ENCODE measurements around the gene ATP1B3.
"Not testable (repeated sequence)": the region's sequence is repeated elsewhere in the genome, so short reads cannot be mapped to it uniquely, and the experiment has no call there.

Gene ATP1B3

GRCh38 chr3:141949972-141950371 lies 73.5 kb downstream of the ATP1B3 start:
- no peak for DNase-seq

GRCh38 chr3:141950572-141951493 lies 74.4 kb downstream of the ATP1B3 start:
- no peak for DNase-seq

DNA sequence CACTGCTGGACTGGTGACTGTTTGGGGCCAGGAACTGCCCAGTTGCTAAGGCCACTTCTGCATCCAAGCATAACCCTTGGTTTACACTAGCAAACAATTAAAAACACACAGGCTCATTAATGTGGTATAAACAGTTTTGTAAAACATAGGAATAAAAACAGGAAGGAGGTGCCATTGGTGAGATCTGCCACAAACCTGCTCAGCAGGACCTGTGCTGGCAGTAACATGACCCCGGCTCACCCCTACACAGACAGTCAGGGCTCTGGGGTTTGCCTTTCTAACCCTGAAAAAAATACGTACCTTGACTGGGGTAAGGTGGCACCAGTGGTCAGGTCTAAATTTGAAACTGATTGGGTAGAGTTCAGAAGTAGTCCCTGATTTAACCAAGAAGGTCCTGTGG lies 76.2 kb downstream of the ATP1B3 start:
- no peak for DNase-seq

- DNase-seq: no peak
Observed at GRCh38 chr3:141955175-141955574, 78.7 kb downstream of the ATP1B3 start.

DNA sequence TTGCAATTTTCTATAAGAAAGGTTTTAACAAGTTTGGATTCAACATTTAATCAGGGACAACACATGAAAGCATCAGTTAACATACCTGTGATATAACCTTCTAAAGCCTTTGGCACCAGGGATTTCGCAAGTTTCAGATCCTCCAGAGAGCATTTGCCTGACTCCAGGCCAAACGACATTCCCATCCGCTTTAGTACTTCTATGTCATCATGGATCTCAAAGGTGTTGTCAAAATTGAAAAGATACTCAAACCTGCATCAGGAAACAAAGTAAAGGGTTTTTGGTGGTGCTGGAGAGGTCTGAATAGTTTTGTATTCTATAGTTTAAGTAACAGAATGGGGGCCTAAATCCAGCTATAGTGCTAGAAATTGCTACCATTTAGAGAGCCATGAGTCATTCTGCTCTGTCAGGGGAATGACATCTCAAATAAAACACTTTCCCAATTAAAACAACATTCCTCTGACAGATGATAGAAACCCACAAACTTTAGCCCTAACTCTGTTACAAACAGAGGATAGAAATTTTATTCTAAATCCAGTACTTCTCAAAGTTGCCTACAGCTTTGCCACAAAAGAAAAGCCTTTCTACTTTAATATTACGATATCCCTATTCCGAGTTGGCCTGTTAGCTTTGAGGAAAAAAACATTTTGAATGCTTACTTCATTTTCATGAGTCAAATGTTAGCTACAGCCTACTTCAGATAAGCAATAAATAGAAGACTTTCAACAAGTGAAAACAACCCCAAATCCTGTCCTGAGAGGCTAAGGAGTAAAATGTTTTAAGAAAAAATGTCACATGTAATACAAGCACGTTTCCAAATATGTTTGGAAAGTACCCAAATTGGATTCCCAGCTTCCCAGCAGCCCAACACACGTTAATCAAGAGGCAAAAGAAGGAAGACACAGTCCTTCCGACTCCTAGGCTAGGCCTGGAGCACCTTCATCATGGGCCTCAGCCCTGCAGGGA lies 83.4 kb downstream of the ATP1B3 start:
- no peak for DNase-seq

GRCh38 chr3:141960731-141961130 lies 84.3 kb downstream of the ATP1B3 start:
- no peak for DNase-seq

DNA sequence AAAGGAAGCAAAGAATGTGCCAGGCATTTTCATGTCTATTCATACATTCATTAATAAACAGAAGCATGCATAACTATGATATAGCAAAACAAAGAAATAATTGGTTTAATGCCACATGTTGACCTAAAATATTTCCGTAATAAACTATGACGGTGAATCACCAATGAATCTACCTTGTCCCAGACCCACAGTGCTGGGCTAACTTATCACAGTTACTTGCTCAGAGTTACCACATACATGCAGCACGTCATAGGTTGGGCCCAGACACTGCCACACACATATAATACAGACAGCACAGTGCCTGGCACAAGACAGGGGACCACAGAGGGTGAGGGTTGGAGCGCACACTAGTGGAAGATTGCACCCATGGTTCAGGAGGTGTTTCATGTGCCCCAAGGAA lies 86.9 kb downstream of the ATP1B3 start:
- DNase-seq: no peak

GRCh38 chr3:141965471-141965870 lies 89.0 kb downstream of the ATP1B3 start:
- no peak for DNase-seq

- DNase-seq: no peak
Observed at GRCh38 chr3:141969711-141970110, 93.3 kb downstream of the ATP1B3 start.

- no peak for DNase-seq
Observed at GRCh38 chr3:141971571-141971970, 95.1 kb downstream of the ATP1B3 start.

DNA sequence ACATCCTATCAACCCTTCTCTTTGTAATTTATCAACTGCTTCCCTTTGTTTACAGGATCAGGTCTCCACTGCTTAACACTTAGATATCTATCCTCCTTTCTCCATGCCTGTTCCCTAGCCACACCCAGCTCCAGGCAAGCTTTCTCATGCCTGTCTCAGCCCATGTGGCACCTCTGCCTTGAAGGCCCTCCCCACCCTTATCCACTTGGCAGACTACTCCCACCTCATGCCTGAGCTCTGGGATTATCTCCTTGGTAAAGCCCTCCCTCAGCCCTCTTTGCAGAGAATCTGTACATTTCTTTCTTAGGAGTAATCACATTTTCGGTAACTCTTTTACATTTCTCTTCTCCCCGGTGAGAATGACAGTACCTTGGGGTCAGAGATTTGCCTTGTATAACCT lies 96.0 kb downstream of the ATP1B3 start:
- no peak for DNase-seq

DNA sequence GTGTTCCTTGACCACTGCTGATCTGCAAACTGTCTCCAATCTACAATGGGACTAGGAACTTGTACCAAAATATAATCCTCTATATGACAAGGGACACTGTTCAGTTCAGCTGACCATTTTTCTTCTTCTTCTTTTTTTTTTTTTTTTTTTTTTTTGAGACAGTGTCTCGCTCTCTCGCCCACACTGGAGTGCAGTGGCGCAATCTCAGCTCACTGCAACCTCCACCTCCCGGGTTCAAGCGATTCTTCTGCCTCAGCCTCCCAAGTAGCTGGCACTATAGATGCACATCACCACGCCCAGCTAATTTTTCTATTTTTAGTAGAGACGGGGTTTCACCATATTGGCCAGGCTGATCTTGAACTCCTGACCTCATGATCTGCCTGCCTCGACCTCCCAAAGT lies 98.3 kb downstream of the ATP1B3 start:
- DNase-seq: not testable (repeated sequence)
